ENCODE data around the gene MAPKAP1.

- TF ChIP-seq CTCF (IDR thresholded peaks at IDR 0.05) = no peak
- no peak for TF ChIP-seq POLR2A (IDR thresholded peaks at IDR 0.05)
These were observed 285.8 kb downstream of the MAPKAP1 start for GRCh38 chr9:125421166-125421565.
